ENCODE measurements around the gene ARHGEF37.

The ARHGEF37 gene

GRCh38 chr5:149598966-149599365 lies 17.7 kb downstream of the ARHGEF37 start:
- Mint-ChIP-seq H3K4me3 (no peak overlapping the region), H3K9me3 (peaks cover 10% of the 10 kb centered on the region), H3K27me3 (no peaks in the 10 kb centered on the region), H3K36me3 (ENCODE audit: low read depth) (no peaks in the 10 kb centered on the region), H3K4me1 (ENCODE audit: low read depth) (peaks cover 6% of the 10 kb centered on the region), H3K27ac (no peak overlapping the region)
- intact Hi-C loops (cut with micrococcal nuclease) = no loop called here

- H3K27me3 Mint-ChIP-seq = no peaks in the 10 kb centered on the region
- H3K9me3 Mint-ChIP-seq = peaks cover 10% of the 10 kb centered on the region
- H3K4me1 Mint-ChIP-seq (ENCODE audit: low read depth) = peaks cover 6% of the 10 kb centered on the region
- H3K4me3 Mint-ChIP-seq = no peak overlapping the region
- intact Hi-C loops (cut with micrococcal nuclease) = no loop called here
- H3K36me3 Mint-ChIP-seq (ENCODE audit: low read depth) = no peaks in the 10 kb centered on the region
- no peak overlapping the region for H3K27ac Mint-ChIP-seq
Measured at GRCh38 chr5:149599375-149599774, 18.1 kb downstream of the ARHGEF37 start.

- intact Hi-C loops (cut with micrococcal nuclease) = no loop called here
- Mint-ChIP-seq H3K36me3 (ENCODE audit: low read depth) (no peaks in the 10 kb centered on the region), H3K27me3 (no peaks in the 10 kb centered on the region), H3K27ac (no peak overlapping the region), H3K4me1 (ENCODE audit: low read depth) (peaks cover 9% of the 10 kb centered on the region), H3K9me3 (peaks cover 10% of the 10 kb centered on the region), H3K4me3 (no peak overlapping the region)
Measured at GRCh38 chr5:149600932-149601331, 19.6 kb downstream of the ARHGEF37 start.

GRCh38 chr5:149603210-149603609 lies 21.9 kb downstream of the ARHGEF37 start:
- no peaks in the 10 kb centered on the region for H3K27me3 Mint-ChIP-seq
- no peak overlapping the region for H3K27ac Mint-ChIP-seq
- intact Hi-C loops (cut with micrococcal nuclease) = no loop called here
- peaks cover 5% of the 10 kb centered on the region for H3K9me3 Mint-ChIP-seq
- H3K4me3 Mint-ChIP-seq = no peak overlapping the region
- H3K36me3 Mint-ChIP-seq (ENCODE audit: low read depth) = no peaks in the 10 kb centered on the region
- peaks cover 9% of the 10 kb centered on the region for H3K4me1 Mint-ChIP-seq (ENCODE audit: low read depth)

GRCh38 chr5:149603920-149604319 lies 22.6 kb downstream of the ARHGEF37 start:
- intact Hi-C loops (cut with micrococcal nuclease) = no loop called here
- Mint-ChIP-seq H3K4me1 (ENCODE audit: low read depth) (peaks cover 9% of the 10 kb centered on the region), H3K36me3 (ENCODE audit: low read depth) (no peaks in the 10 kb centered on the region), H3K9me3 (no peaks in the 10 kb centered on the region), H3K27me3 (no peaks in the 10 kb centered on the region), H3K27ac (no peak overlapping the region), H3K4me3 (no peak overlapping the region)

- H3K4me1 Mint-ChIP-seq (ENCODE audit: low read depth) = peaks cover 9% of the 10 kb centered on the region
- no peak overlapping the region for H3K27ac Mint-ChIP-seq
- H3K4me3 Mint-ChIP-seq = no peak overlapping the region
- H3K27me3 Mint-ChIP-seq = no peaks in the 10 kb centered on the region
- intact Hi-C loops (cut with micrococcal nuclease) = no loop called here
- H3K36me3 Mint-ChIP-seq (ENCODE audit: low read depth) = no peaks in the 10 kb centered on the region
- H3K9me3 Mint-ChIP-seq = no peaks in the 10 kb centered on the region
Measured at GRCh38 chr5:149604321-149604720, 23.0 kb downstream of the ARHGEF37 start.

GRCh38 chr5:149605354-149605997 lies 24.2 kb downstream of the ARHGEF37 start:
- Mint-ChIP-seq H3K4me1 (ENCODE audit: low read depth) (peaks cover 9% of the 10 kb centered on the region), H3K27ac (no peak overlapping the region), H3K36me3 (ENCODE audit: low read depth) (no peaks in the 10 kb centered on the region), H3K4me3 (no peak overlapping the region), H3K9me3 (no peaks in the 10 kb centered on the region), H3K27me3 (no peaks in the 10 kb centered on the region)
- intact Hi-C loops (cut with micrococcal nuclease) = no loop called here

GRCh38 chr5:149605998-149606724 lies 24.9 kb downstream of the ARHGEF37 start:
- Mint-ChIP-seq H3K9me3 (no peaks in the 10 kb centered on the region), H3K27ac (no peak overlapping the region), H3K36me3 (ENCODE audit: low read depth) (no peaks in the 10 kb centered on the region), H3K4me1 (ENCODE audit: low read depth) (peaks cover 9% of the 10 kb centered on the region), H3K4me3 (no peak overlapping the region), H3K27me3 (no peaks in the 10 kb centered on the region)
- intact Hi-C loops (cut with micrococcal nuclease) = no loop called here

- H3K4me3 Mint-ChIP-seq = no peak overlapping the region
- no peaks in the 10 kb centered on the region for H3K9me3 Mint-ChIP-seq
- no peaks in the 10 kb centered on the region for H3K27me3 Mint-ChIP-seq
- no peak overlapping the region for H3K27ac Mint-ChIP-seq
- H3K36me3 Mint-ChIP-seq (ENCODE audit: low read depth) = no peaks in the 10 kb centered on the region
- H3K4me1 Mint-ChIP-seq (ENCODE audit: low read depth) = peaks cover 9% of the 10 kb centered on the region
- intact Hi-C loops (cut with micrococcal nuclease) = no loop called here
Measured at GRCh38 chr5:149608936-149609545, 27.7 kb downstream of the ARHGEF37 start.

- Mint-ChIP-seq H3K9me3 (no peaks in the 10 kb centered on the region), H3K4me1 (ENCODE audit: low read depth) (peaks cover 9% of the 10 kb centered on the region), H3K36me3 (ENCODE audit: low read depth) (no peaks in the 10 kb centered on the region), H3K4me3 (no peak overlapping the region), H3K27me3 (no peaks in the 10 kb centered on the region), H3K27ac (no peak overlapping the region)
- intact Hi-C loops (cut with micrococcal nuclease) = no loop called here
Measured at GRCh38 chr5:149609640-149610219, 28.4 kb downstream of the ARHGEF37 start.

- intact Hi-C loops (cut with micrococcal nuclease) = no loop called here
- H3K27ac Mint-ChIP-seq = no peak overlapping the region
- peaks cover 8% of the 10 kb centered on the region for H3K4me1 Mint-ChIP-seq (ENCODE audit: low read depth)
- H3K4me3 Mint-ChIP-seq = no peak overlapping the region
- H3K36me3 Mint-ChIP-seq (ENCODE audit: low read depth) = no peaks in the 10 kb centered on the region
- no peaks in the 10 kb centered on the region for H3K27me3 Mint-ChIP-seq
- H3K9me3 Mint-ChIP-seq = no peaks in the 10 kb centered on the region
Measured at GRCh38 chr5:149610589-149611255, 29.4 kb downstream of the ARHGEF37 start.

GRCh38 chr5:149611326-149611725 lies 30.0 kb downstream of the ARHGEF37 start:
- intact Hi-C loops (cut with micrococcal nuclease) = no loop called here
- no peak overlapping the region for H3K27ac Mint-ChIP-seq
- no peak overlapping the region for H3K4me3 Mint-ChIP-seq
- H3K27me3 Mint-ChIP-seq = no peaks in the 10 kb centered on the region
- no peaks in the 10 kb centered on the region for H3K36me3 Mint-ChIP-seq (ENCODE audit: low read depth)
- no peaks in the 10 kb centered on the region for H3K9me3 Mint-ChIP-seq
- peaks cover 2% of the 10 kb centered on the region for H3K4me1 Mint-ChIP-seq (ENCODE audit: low read depth)

- Mint-ChIP-seq H3K27ac (no peak overlapping the region), H3K9me3 (no peaks in the 10 kb centered on the region), H3K4me3 (no peak overlapping the region), H3K36me3 (ENCODE audit: low read depth) (no peaks in the 10 kb centered on the region), H3K27me3 (no peaks in the 10 kb centered on the region), H3K4me1 (ENCODE audit: low read depth) (no peaks in the 10 kb centered on the region)
- intact Hi-C loops (cut with micrococcal nuclease) = no loop called here
Measured at GRCh38 chr5:149614034-149614907, 33.0 kb downstream of the ARHGEF37 start.

Measured in dendritic cell treated with granulocyte-macrophage colony-stimulating factor and Interleukin-4, amounts not matched to agents 40 ng/mL and 50 ng/mL, for 4 days (primary cell).